ENCODE data around the gene MAPK7.

Gene MAPK7

GRCh38 chr17:19378416-19379360, at the start of gene MAPK7:
Gene MAPK7 (plus strand): TSS chr17:19378498. CDS start chr17:19378901, 403 bp downstream.
- DNase-seq (ENCODE audit: low read depth) = no peak

- DNase-seq (ENCODE audit: low read depth) = no peak
Observed at GRCh38 chr17:19329136-19329535, 49.2 kb upstream of the MAPK7 start.

- no peak for DNase-seq (ENCODE audit: low read depth)
Observed at GRCh38 chr17:19329839-19330238, 48.5 kb upstream of the MAPK7 start.

- no peak for DNase-seq (ENCODE audit: low read depth)
Observed at GRCh38 chr17:19330271-19330670, 48.0 kb upstream of the MAPK7 start.

- DNase-seq (ENCODE audit: low read depth) = no peak
Observed at GRCh38 chr17:19331134-19331533, 47.2 kb upstream of the MAPK7 start.

- no peak for DNase-seq (ENCODE audit: low read depth)
Observed at GRCh38 chr17:19331543-19332245, 46.6 kb upstream of the MAPK7 start.

GRCh38 chr17:19332371-19333131, 45.7 kb upstream of the MAPK7 start:
- DNase-seq (ENCODE audit: low read depth) = no peak

GRCh38 chr17:19333132-19333440, 45.2 kb upstream of the MAPK7 start:
- DNase-seq (ENCODE audit: low read depth) = no peak

GRCh38 chr17:19333736-19334290, 44.5 kb upstream of the MAPK7 start:
- DNase-seq (ENCODE audit: low read depth) = no peak

GRCh38 chr17:19334331-19334730, 44.0 kb upstream of the MAPK7 start:
- DNase-seq (ENCODE audit: low read depth) = no peak

GRCh38 chr17:19335951-19336631, 42.2 kb upstream of the MAPK7 start:
- DNase-seq (ENCODE audit: low read depth) = no peak

- no peak for DNase-seq (ENCODE audit: low read depth)
Observed at GRCh38 chr17:19336938-19337711, 41.2 kb upstream of the MAPK7 start.

GRCh38 chr17:19337712-19338023, 40.6 kb upstream of the MAPK7 start:
- DNase-seq (ENCODE audit: low read depth) = no peak

GRCh38 chr17:19338031-19338990, 40.0 kb upstream of the MAPK7 start:
- peak; percentile 31 for DNase-seq (ENCODE audit: low read depth)

GRCh38 chr17:19339341-19339815, 38.9 kb upstream of the MAPK7 start:
- no peak for DNase-seq (ENCODE audit: low read depth)

GRCh38 chr17:19341211-19341631, 37.1 kb upstream of the MAPK7 start:
- DNase-seq (ENCODE audit: low read depth) = no peak

- no peak for DNase-seq (ENCODE audit: low read depth)
Observed at GRCh38 chr17:19341641-19342610, 36.4 kb upstream of the MAPK7 start.

- no peak for DNase-seq (ENCODE audit: low read depth)
Observed at GRCh38 chr17:19342611-19343255, 35.6 kb upstream of the MAPK7 start.
